Hepatocyte (in vitro differentiated cells): ENCODE data around the gene MRPL48. TPM values are rescaled to one million over a fixed set of nuclear protein-coding genes. Genes with fewer than 3 reads are reported as not detected.

Source experiments
- DNase-seq: peaks from one replicate; pipeline ENCODE4 v3.0.0-alpha.2; 2016; ENCODE audit warnings: low spot score
- H2AFZ ChIP-seq: fragments of 200-600 bp; sonication (generic); 2 replicates; pipeline ENCODE4 v1.6.0; 2016; ENCODE audit warnings: antibody characterized with exemption, mild to moderate bottlenecking
- H3K27ac ChIP-seq: fragments of 200-600 bp; sonication (generic); 2 replicates; pipeline ENCODE4 v1.5.1; 2016; ENCODE audit warnings: mild to moderate bottlenecking
- H3K27me3 ChIP-seq: fragments of 200-600 bp; sonication (generic); 2 replicates; pipeline ENCODE4 v1.6.1; 2016
- H3K36me3 ChIP-seq: fragments of 200-600 bp; sonication (generic); replicated peaks from 2 replicates; pipeline ENCODE4 v1.5.1; 2016; ENCODE audit warnings: low read depth; ENCODE audit not compliant: insufficient read depth
- H3K4me1 ChIP-seq: fragments of 200-600 bp; sonication (generic); 2 replicates; pipeline ENCODE4 v1.5.1; 2016; ENCODE audit warnings: mild to moderate bottlenecking, moderate library complexity; ENCODE audit not compliant: insufficient read depth
- H3K4me2 ChIP-seq: fragments of 200-600 bp; sonication (generic); 2 replicates; pipeline ENCODE4 v1.6.0; 2016
- H3K4me3 ChIP-seq: fragments of 200-600 bp; sonication (generic); 2 replicates; pipeline ENCODE4 v1.5.1; 2016; ENCODE audit warnings: mild to moderate bottlenecking
- H3K79me2 ChIP-seq: fragments of 200-600 bp; sonication (generic); 2 replicates; pipeline ENCODE4 v1.6.0; 2017; ENCODE audit warnings: mild to moderate bottlenecking
- H3K9me2 ChIP-seq: fragments of 200-600 bp; sonication (generic); replicated peaks from 2 replicates; pipeline ENCODE4 v1.6.0; 2017; ENCODE audit warnings: mild to moderate bottlenecking; ENCODE audit not compliant: insufficient read depth
- H3K9me3 ChIP-seq: fragments of 200-600 bp; sonication (generic); 2 replicates; pipeline ENCODE4 v1.5.1; 2016; ENCODE audit warnings: low read depth, mild to moderate bottlenecking
- H4K20me1 ChIP-seq: fragments of 200-600 bp; sonication (generic); 2 replicates; pipeline ENCODE4 v1.6.0; 2016; ENCODE audit warnings: mild to moderate bottlenecking; ENCODE audit not compliant: insufficient read depth, poor library complexity, severe bottlenecking
- CTCF ChIP-seq: fragments of 200-600 bp; sonication (generic); IDR thresholded peaks from 2 replicates; pipeline ENCODE4 v1.5.1; 2016; ENCODE audit warnings: antibody characterized with exemption, mild to moderate bottlenecking; ENCODE audit not compliant: poor library complexity
- EZH2 ChIP-seq: fragments of 200-600 bp; sonication (generic); IDR thresholded peaks from 2 replicates; pipeline ENCODE4 v1.6.1; 2016; ENCODE audit warnings: antibody characterized with exemption, mild to moderate bottlenecking, borderline replicate concordance
- EZH2phosphoT487 ChIP-seq: fragments of 200-600 bp; sonication (generic); IDR thresholded peaks from one replicate; pipeline ENCODE4 v1.6.1; 2018; ENCODE audit warnings: antibody characterized with exemption, mild to moderate bottlenecking, low read depth, moderate library complexity; ENCODE audit not compliant: unreplicated experiment, severe bottlenecking
- WGBS: methylation state at CpG from one replicate; pipeline ENCODE4 v1.1.6; 2016; ENCODE audit warnings: low lambda C conversion rate; ENCODE audit errors: missing lambda C conversion rate; 5-methylcytosine and 5-hydroxymethylcytosine counted together
- polyA plus RNA-seq: library from polyadenylated mRNA; unstranded; fragments of >200 nt; fragmentation: Nextera tagmentation; extraction: Ambion mirVana; gene quantifications from 2 replicates; pipeline ENCODE4 v1.2.1, GENCODE V29; 2016
- total RNA-seq: library from RNA; depleted of rRNA; stranded (reverse); fragments of >200 nt; gene quantifications from 2 replicates; pipeline ENCODE4 v1.2.3, GENCODE V29; 2014

Gene MRPL48
- total RNA-seq, result 25.9 and 28.5 TPM in 2 replicates
- 34.9 and 59.1 TPM in 2 replicates for polyA plus RNA-seq

- H3K9me3 ChIP-seq, result no peaks in the 10 kb centered on the region
- peak within 1 kb of the TSS; percentile 51 for H3K4me3 ChIP-seq
- WGBS, result 5% methylated on average over 41 of the region's 44 CpGs
- H3K36me3 ChIP-seq, result no peaks in the 10 kb centered on the region
- H3K27me3 ChIP-seq, result no peaks in the 10 kb centered on the region
- no peaks in the 10 kb centered on the region for H3K9me2 ChIP-seq
- TF ChIP-seq EZH2phosphoT487 (no peak), CTCF (no peak), EZH2 (no peak)
- H3K79me2 ChIP-seq, result peaks cover 24% of the 10 kb centered on the region
- peaks cover 11% of the 10 kb centered on the region for H3K4me1 ChIP-seq
- peak within 1 kb of the TSS; percentile 99 for H2AFZ ChIP-seq
- peak within 1 kb of the TSS; percentile 95 for H3K27ac ChIP-seq
- peak within 1 kb of the TSS; percentile 85 for H3K4me2 ChIP-seq
- DNase-seq, result peak; percentile 95
- no peaks in the 10 kb centered on the region for H4K20me1 ChIP-seq
Measured at GRCh38 chr11:73787643-73788558, at the start of gene MRPL48. TSS of gene MRPL48 (plus strand) at chr11:73787874. CDS start at chr11:73787972, 98 bp downstream.

GRCh38 chr11:73743045-73743444, 44.6 kb upstream of the MRPL48 start:
- H3K36me3 ChIP-seq, result no peaks in the 10 kb centered on the region
- H3K4me3 ChIP-seq, result no peak overlapping the region
- no peak for TF ChIP-seq CTCF
- TF ChIP-seq EZH2, result no peak
- no peak for TF ChIP-seq EZH2phosphoT487
- WGBS, result 97% methylated on average over 7 of the region's 7 CpGs
- H3K9me3 ChIP-seq, result no peaks in the 10 kb centered on the region
- peaks cover 89% of the 10 kb centered on the region for H4K20me1 ChIP-seq
- no peaks in the 10 kb centered on the region for H3K4me1 ChIP-seq
- H3K27ac ChIP-seq, result no peak overlapping the region
- no peak for DNase-seq
- H3K4me2 ChIP-seq, result no peak overlapping the region
- no peaks in the 10 kb centered on the region for H3K27me3 ChIP-seq
- H2AFZ ChIP-seq, result no peak overlapping the region
- peaks cover 100% of the 10 kb centered on the region for H3K79me2 ChIP-seq
- no peaks in the 10 kb centered on the region for H3K9me2 ChIP-seq

- Histone ChIP-seq H3K4me3 (no peak overlapping the region), H3K27me3 (no peaks in the 10 kb centered on the region), H3K4me2 (no peak overlapping the region), H3K9me2 (no peaks in the 10 kb centered on the region), H2AFZ (no peak overlapping the region), H4K20me1 (peaks cover 88% of the 10 kb centered on the region), H3K36me3 (no peaks in the 10 kb centered on the region), H3K4me1 (no peaks in the 10 kb centered on the region), H3K79me2 (peaks cover 100% of the 10 kb centered on the region), H3K27ac (no peak overlapping the region), H3K9me3 (no peaks in the 10 kb centered on the region)
- DNase-seq, result no peak
- WGBS, result 96% methylated on average over 13 of the region's 13 CpGs
- no peak for TF ChIP-seq EZH2
- TF ChIP-seq CTCF, result no peak
- TF ChIP-seq EZH2phosphoT487, result no peak
Measured at GRCh38 chr11:73746701-73747100, 41.0 kb upstream of the MRPL48 start.
